H1 (cell line): ENCODE results near the gene ARHGAP24. TPM values are rescaled to one million over a fixed set of nuclear protein-coding genes. Genes with fewer than 3 reads are reported as not detected.

Experiments
- CTCF ChIA-PET: fragments of 300-600 bp; sonication (Branson Sonifier 250); formaldehyde crosslinking; loops from one replicate; lab custom pipeline; 2021; ENCODE audit not compliant: partially characterized antibody; lab: Charles Lee
- POLR2A ChIA-PET: fragments of 300-600 bp; sonication (Branson Sonifier 250); formaldehyde crosslinking; loops from one replicate; lab custom pipeline; 2021; ENCODE audit warnings: inconsistent platforms; ENCODE audit not compliant: partially characterized antibody; lab: Charles Lee
- DNase-seq, 2 experiments: peaks; one replicate each; pipeline versions ENCODE4 v3.0.0 to v3.0.0-alpha.2; 2010 to 2022; ENCODE audit warnings: low spot score in 2 of 2, low read depth in 1 of 2, mixed read lengths in 1 of 2
- FAIRE-seq: peaks from 2 replicates; lab custom pipeline; 2011; peaks lifted over from hg19 to GRCh38; lab: Jason Lieb, UNC
- H2AFZ ChIP-seq: 2 replicates; pipeline ENCODE4 v1.8.1; 2012; ENCODE audit warnings: low read length, inconsistent platforms
- H2AK5ac ChIP-seq: 2 replicates; pipeline ENCODE4 v1.6.1; 2013; ENCODE audit warnings: low read depth, low read length
- H2BK120ac ChIP-seq: replicated peaks from 2 replicates; pipeline ENCODE3; 2013; ENCODE audit warnings: low read depth, low read length, inconsistent platforms
- H2BK12ac ChIP-seq: 2 replicates; pipeline ENCODE4 v1.6.1; 2013; ENCODE audit warnings: low read depth, low read length
- H2BK15ac ChIP-seq: 2 replicates; pipeline ENCODE4 v1.6.1; 2013; ENCODE audit warnings: low read length
- H2BK20ac ChIP-seq: 2 replicates; pipeline ENCODE4 v1.6.1; 2013; ENCODE audit warnings: low read length
- H2BK5ac ChIP-seq: 2 replicates; pipeline ENCODE4 v1.6.1; 2013; ENCODE audit warnings: low read depth, low read length
- H3K14ac ChIP-seq: 2 replicates; pipeline ENCODE4 v1.6.1; 2013; ENCODE audit warnings: inconsistent platforms; ENCODE audit not compliant: insufficient read length
- H3K18ac ChIP-seq: 2 replicates; pipeline ENCODE4 v1.6.1; 2013; ENCODE audit warnings: low read length; ENCODE audit errors: extremely low read depth
- H3K23ac ChIP-seq: 2 replicates; pipeline ENCODE4 v1.6.1; 2013; ENCODE audit warnings: inconsistent platforms; ENCODE audit not compliant: insufficient read length
- H3K23me2 ChIP-seq: 2 replicates; pipeline ENCODE4 v1.6.1; 2013; ENCODE audit warnings: low read depth, low read length
- H3K27ac ChIP-seq: 2 replicates; pipeline ENCODE4 v1.6.1; 2011; ENCODE audit warnings: low read depth, low read length, inconsistent platforms
- H3K27me3 ChIP-seq, 4 experiments: replicated peaks in 1 of 4; 1 replicate in 1 of 4; 2 replicates in 3 of 4; pipeline versions ENCODE4 v1.6.1 to v1.8.1; 2011 to 2013; ENCODE audit warnings: low read length in 3 of 4, mild to moderate bottlenecking in 3 of 4, inconsistent platforms in 2 of 4, mixed read lengths in 2 of 4, moderate library complexity in 1 of 4; ENCODE audit not compliant: control insufficient read depth in 3 of 4, insufficient read depth in 3 of 4; ENCODE audit errors: extremely low read depth in 1 of 4
- H3K36me3 ChIP-seq, 4 experiments: 2 replicates each; pipeline versions ENCODE4 v1.6.1 to v1.8.1; 2011 to 2013; ENCODE audit warnings: mild to moderate bottlenecking in 4 of 4, low read length in 3 of 4, moderate library complexity in 2 of 4, control low read depth in 1 of 4, inconsistent platforms in 1 of 4; ENCODE audit not compliant: insufficient read depth in 4 of 4, control insufficient read depth in 2 of 4
- H3K4ac ChIP-seq: replicated peaks from 2 replicates; pipeline ENCODE3; 2013; ENCODE audit warnings: low read length, low read depth, mixed read lengths, inconsistent platforms; ENCODE audit not compliant: insufficient read length
- H3K4me1 ChIP-seq, 4 experiments: replicated peaks in 1 of 4; 1 replicate in 1 of 4; 2 replicates in 3 of 4; pipeline versions ENCODE4 v1.6.1 to v1.8.1; 2011 to 2013; ENCODE audit warnings: low read length in 3 of 4, inconsistent platforms in 2 of 4, mixed read lengths in 1 of 4; ENCODE audit not compliant: insufficient read depth in 4 of 4, control insufficient read depth in 3 of 4
- H3K4me2 ChIP-seq, 2 experiments: 2 replicates each; pipeline versions ENCODE4 v1.6.1 to v1.8.1; 2011 to 2013; ENCODE audit warnings: low read depth in 2 of 2, low read length in 2 of 2, control low read depth in 1 of 2, inconsistent platforms in 1 of 2, mild to moderate bottlenecking in 1 of 2; ENCODE audit not compliant: insufficient read depth in 1 of 2
- H3K4me3 ChIP-seq, 4 experiments: fragments of 200-600, 300-600 bp in 1 of 4; sonication (generic), shearing (Covaris generic), sonication (Bioruptor Twin) in 1 of 4; 2 replicates each; pipeline versions ENCODE4 v1.5.1 to v1.8.1; 2011 to 2016; ENCODE audit warnings: low read length in 4 of 4, low read depth in 3 of 4, control low read depth in 2 of 4, inconsistent platforms in 2 of 4, mild to moderate bottlenecking in 2 of 4, mixed read lengths in 1 of 4, moderate library complexity in 1 of 4; ENCODE audit not compliant: insufficient read depth in 2 of 4; ENCODE audit errors: extremely low read depth in 1 of 4
- H3K56ac ChIP-seq: replicated peaks from 2 replicates; pipeline ENCODE3; 2013; ENCODE audit warnings: low read depth, mild to moderate bottlenecking, mixed read lengths, low read length, inconsistent platforms; ENCODE audit not compliant: insufficient read length
- H3K79me1 ChIP-seq: 2 replicates; pipeline ENCODE4 v1.6.1; 2013; ENCODE audit warnings: low read depth, low read length, control low read depth
- H3K79me2 ChIP-seq, 2 experiments: 2 replicates each; pipeline versions ENCODE4 v1.6.1 to v1.8.1; 2012 to 2013; ENCODE audit warnings: low read length in 2 of 2, mild to moderate bottlenecking in 2 of 2, inconsistent platforms in 1 of 2; ENCODE audit not compliant: insufficient read depth in 2 of 2, control insufficient read depth in 1 of 2
- H3K9ac ChIP-seq, 4 experiments: replicated peaks in 1 of 4; 1 replicate in 1 of 4; 2 replicates in 3 of 4; pipeline versions ENCODE4 v1.6.1 to v1.8.1; 2011 to 2013; ENCODE audit warnings: low read depth in 3 of 4, low read length in 3 of 4, control low read depth in 2 of 4, mild to moderate bottlenecking in 2 of 4, moderate library complexity in 2 of 4, inconsistent platforms in 1 of 4; ENCODE audit errors: extremely low read depth in 1 of 4
- H3K9me3 ChIP-seq, 2 experiments: 2 replicates each; pipeline versions ENCODE4 v1.6.1 to v1.8.1; 2012 to 2013; ENCODE audit warnings: mild to moderate bottlenecking in 2 of 2, moderate library complexity in 2 of 2, control low read depth in 1 of 2, inconsistent platforms in 1 of 2, low read depth in 1 of 2, low read length in 1 of 2, mixed read lengths in 1 of 2; ENCODE audit not compliant: insufficient read depth in 2 of 2
- H4K20me1 ChIP-seq, 2 experiments: replicated peaks in 1 of 2; 2 replicates each; pipeline versions ENCODE3 to v1.8.1; 2011 to 2013; ENCODE audit warnings: inconsistent platforms in 2 of 2, low read length in 2 of 2, mild to moderate bottlenecking in 1 of 2; ENCODE audit not compliant: insufficient read depth in 2 of 2, control insufficient read depth in 1 of 2
- H4K5ac ChIP-seq: 2 replicates; pipeline ENCODE4 v1.6.1; 2013; ENCODE audit warnings: low read length, low read depth, mixed read lengths, inconsistent platforms; ENCODE audit not compliant: insufficient read length
- H4K8ac ChIP-seq: 2 replicates; pipeline ENCODE4 v1.8.0; 2013; ENCODE audit warnings: mild to moderate bottlenecking, moderate library complexity, low read length, inconsistent platforms; ENCODE audit not compliant: insufficient read depth; ENCODE audit errors: extremely low read depth
- H4K91ac ChIP-seq: replicated peaks from 2 replicates; pipeline ENCODE3; 2013; ENCODE audit warnings: low read length, mixed read lengths, inconsistent platforms; ENCODE audit not compliant: insufficient read length
- ASH2L ChIP-seq: fragments of 200-600, 300-600 bp; sonication (generic); IDR thresholded peaks from one replicate; pipeline ENCODE4 v1.7.1; 2017; ENCODE audit warnings: low read length
- BACH1 ChIP-seq: IDR thresholded peaks from 2 replicates; pipeline ENCODE4 v1.6.1; 2012; ENCODE audit warnings: low read length, improper control_type of control experiment
- EP300 ChIP-seq, 2 experiments: IDR thresholded peaks; 1 replicate in 1 of 2; 2 replicates in 1 of 2; pipeline ENCODE4 v1.6.1; 2011 to 2012; ENCODE audit warnings: low read depth in 2 of 2, low read length in 2 of 2, mild to moderate bottlenecking in 2 of 2, borderline replicate concordance in 1 of 2, inconsistent platforms in 1 of 2, moderate library complexity in 1 of 2
- KDM1A ChIP-seq: fragments of 200-600, 300-600 bp; sonication (generic); IDR thresholded peaks from 2 replicates; pipeline ENCODE4 v1.7.1; 2016; ENCODE audit warnings: mild to moderate bottlenecking, low read length, borderline replicate concordance
- KDM4A ChIP-seq: IDR thresholded peaks from one replicate; pipeline ENCODE4 v1.7.1; 2012; ENCODE audit warnings: low read depth, mild to moderate bottlenecking, moderate library complexity, low read length, inconsistent platforms; ENCODE audit not compliant: severe bottlenecking
- NRF1 ChIP-seq: IDR thresholded peaks from 2 replicates; pipeline ENCODE4 v1.6.1; 2011; ENCODE audit warnings: mild to moderate bottlenecking, low read depth, low read length, improper control_type of control experiment
- RNF2 ChIP-seq: fragments of 200-900, 300-1000 bp; sonication (generic); IDR thresholded peaks from 2 replicates; pipeline ENCODE4 v1.7.1; 2016; ENCODE audit warnings: borderline replicate concordance, low read depth, mild to moderate bottlenecking, antibody characterized with exemption, low read length; ENCODE audit not compliant: poor library complexity, severe bottlenecking; ENCODE audit errors: missing control alignments
- SAP30 ChIP-seq: fragments of 300-600 bp; sonication (generic); IDR thresholded peaks from 2 replicates; pipeline ENCODE4 v1.7.1; 2012; ENCODE audit warnings: low read length, moderate library complexity, mild to moderate bottlenecking, inconsistent platforms; ENCODE audit not compliant: insufficient read depth, insufficient replicate concordance
- SP1 ChIP-seq: IDR thresholded peaks from 2 replicates; pipeline ENCODE4 v1.6.1; 2011; ENCODE audit warnings: low read depth, low read length
- TAF1 ChIP-seq: IDR thresholded peaks from 2 replicates; pipeline ENCODE4 v1.6.1; 2011; ENCODE audit warnings: mild to moderate bottlenecking, low read depth, low read length
- TBP ChIP-seq: IDR thresholded peaks from 2 replicates; pipeline ENCODE4 v1.6.1; 2011; ENCODE audit warnings: low read depth, low read length, improper control_type of control experiment
- TCF12 ChIP-seq: IDR thresholded peaks from 2 replicates; pipeline ENCODE4 v1.6.1; 2011; ENCODE audit warnings: low read depth, mild to moderate bottlenecking, low read length
- WGBS, 2 experiments: shearing (Covaris generic) in 1 of 2; methylation state at CpG; one replicate each; pipeline versions ENCODE4 v1.1.6 to v1.1.7; 2013 to 2015; ENCODE audit warnings: low lambda C conversion rate in 2 of 2, mixed read lengths in 2 of 2, inconsistent platforms in 1 of 2, low coverage in 1 of 2, missing lambda C conversion rate in 1 of 2; ENCODE audit not compliant: insufficient replicate concordance in 2 of 2, insufficient coverage in 1 of 2, insufficient read length in 1 of 2; ENCODE audit errors: extremely low coverage in 1 of 2, missing lambda C conversion rate in 1 of 2; 5-methylcytosine and 5-hydroxymethylcytosine counted together
- polyA plus RNA-seq, 7 experiments: library from polyadenylated mRNA; depleted of rRNA in 3 of 7; stranded (reverse) in 5 of 7; unstranded in 2 of 7; fragments of >200 nt in 5 of 7; fragments of 200-250 nt in 2 of 7; gene quantifications; 1 replicate in 5 of 7; 2 replicates in 1 of 7; 4 replicates in 1 of 7; pipeline versions ENCODE4 v1.2.1 to v1.2.3, GENCODE V29; 2011 to 2013; ENCODE audit warnings: missing spikeins in 2 of 7, mixed read lengths in 2 of 7
- total RNA-seq: library from RNA; stranded (reverse); fragmentation: NEBNext Ultra II Directional; extraction: Animal tissue kit (Norgen Biotek cat#: 25700); gene quantifications from 2 replicates; pipeline ENCODE4 v1.2.1, GENCODE V29; 2021

ARHGAP24 gene
- total and polyA plus RNA-seq, 2 of the 8 experiments (the other 6 are each of a cell fraction or from before 2014, with no cell fraction given): 0.08 to 0.50 TPM

- Histone ChIP-seq H2BK20ac (no peak overlapping the region), H2BK5ac (no peak overlapping the region), H3K36me3 (no peaks in the 10 kb centered on the region), H2BK120ac (no peak overlapping the region), H3K27me3 (no peaks in the 10 kb centered on the region), H3K23ac (no peak overlapping the region), H3K56ac (no peak overlapping the region), H3K79me1 (no peaks in the 10 kb centered on the region), H4K91ac (no peak overlapping the region), H2BK12ac (no peak overlapping the region), H3K4me2 (no peak overlapping the region), H3K27ac (no peak overlapping the region), H3K9ac (no peak overlapping the region), H3K14ac (no peak overlapping the region), H3K18ac (no peak overlapping the region), H2AFZ (no peak overlapping the region), H3K4me1 (peaks cover 0 to 4% (median 0%) of the 10 kb centered on the region in 4 experiments; a peak in 1 of 7 replicates), H3K4me3 (no peak overlapping the region), H3K4ac (no peak overlapping the region), H4K8ac (no peak overlapping the region), H2BK15ac (no peak overlapping the region), H4K5ac (no peak overlapping the region), H3K9me3 (no peaks in the 10 kb centered on the region), H2AK5ac (no peak overlapping the region), H3K23me2 (no peaks in the 10 kb centered on the region), H3K79me2 (no peaks in the 10 kb centered on the region), H4K20me1 (no peaks in the 10 kb centered on the region)
- ChIA-PET CTCF (interaction anchor here (1.1 kb wide), 2 partner anchors 10 to 86 kb away, joined by 3 read pairs; no protein-coding TSS in a partner anchor), POLR2A (no interaction called here)
- no peak for DNase-seq
- no peak for FAIRE-seq
- 100% methylated on average over 1 of the region's 1 CpG; no CpG with 5 or more reads in 1 of the 2 experiments for WGBS, 2 experiments
- TF ChIP-seq ASH2L: no peak
- TF ChIP-seq KDM4A: no peak
- TF ChIP-seq BACH1: no peak
- no peak for TF ChIP-seq SP1
- no peak for TF ChIP-seq SAP30
- no peak for TF ChIP-seq TBP
- no peak for TF ChIP-seq EP300 (IDR thresholded peaks at IDR 0.05; ENCODE audit: borderline replicate concordance in 1 of 2, low read depth in 2 of 2, low read length in 2 of 2)
- no peak for TF ChIP-seq TAF1
- TF ChIP-seq RNF2: no peak
- no peak for TF ChIP-seq KDM1A
- no peak for TF ChIP-seq TCF12
- TF ChIP-seq NRF1: no peak
Observed at GRCh38 chr4:85883180-85883579, 408.2 kb downstream of the ARHGAP24 start.
